ES-I3 (cell line): ENCODE measurements around the gene EXOC7.

Experiments used
- H3K36me3 ChIP-seq: 2 replicates; pipeline ENCODE4 v1.6.1; 2013; ENCODE audit warnings: mild to moderate bottlenecking, low read length, control low read depth, moderate library complexity; ENCODE audit not compliant: insufficient read depth
- H3K4me1 ChIP-seq: 2 replicates; pipeline ENCODE4 v1.6.1; 2013; ENCODE audit warnings: mild to moderate bottlenecking, control low read depth, low read length; ENCODE audit not compliant: insufficient read depth
- H3K9ac ChIP-seq: 2 replicates; pipeline ENCODE4 v1.6.1; 2013; ENCODE audit warnings: low read depth, mild to moderate bottlenecking, low read length, moderate library complexity
- H3K9me3 ChIP-seq: 2 replicates; pipeline ENCODE4 v1.6.1; 2013; ENCODE audit warnings: mild to moderate bottlenecking, low read length, moderate library complexity; ENCODE audit not compliant: control insufficient read depth, insufficient read depth

The EXOC7 gene

GRCh38 chr17:76142039-76142584 lies 38.5 kb upstream of the EXOC7 start:
- Histone ChIP-seq H3K9me3 (no peaks in the 10 kb centered on the region), H3K36me3 (no peaks in the 10 kb centered on the region), H3K9ac (peak overlapping the region; percentile 72; the same call in 1 of the 2 replicates), H3K4me1 (peaks cover 48% of the 10 kb centered on the region)

- peaks cover 52% of the 10 kb centered on the region for H3K4me1 ChIP-seq
- H3K9me3 ChIP-seq: no peaks in the 10 kb centered on the region
- peak within 1 kb of the TSS; percentile 72 for H3K9ac ChIP-seq
- H3K36me3 ChIP-seq: no peaks in the 10 kb centered on the region
Measured at GRCh38 chr17:76141212-76142038, 37.8 kb upstream of the EXOC7 start, which contains the start of gene FOXJ1. TSS of gene FOXJ1 (minus strand) at chr17:76141245. CDS start at chr17:76140395, 850 bp downstream.

- Histone ChIP-seq H3K9me3 (no peaks in the 10 kb centered on the region), H3K4me1 (peaks cover 50% of the 10 kb centered on the region), H3K9ac (peak overlapping the region; percentile 72; the same call in 1 of the 2 replicates), H3K36me3 (no peaks in the 10 kb centered on the region)
Measured at GRCh38 chr17:76140661-76141211, 37.1 kb upstream of the EXOC7 start.

- Histone ChIP-seq H3K36me3 (no peaks in the 10 kb centered on the region), H3K9me3 (no peaks in the 10 kb centered on the region), H3K4me1 (peaks cover 46% of the 10 kb centered on the region), H3K9ac (peak overlapping the region; percentile 72)
Measured at GRCh38 chr17:76139801-76140660, 36.4 kb upstream of the EXOC7 start.

GRCh38 chr17:76138896-76139752 lies 35.5 kb upstream of the EXOC7 start:
- peaks cover 40% of the 10 kb centered on the region for H3K4me1 ChIP-seq
- no peaks in the 10 kb centered on the region for H3K9me3 ChIP-seq
- H3K36me3 ChIP-seq: no peaks in the 10 kb centered on the region
- H3K9ac ChIP-seq: peak overlapping the region; percentile 72

GRCh38 chr17:76138234-76138895 lies 34.8 kb upstream of the EXOC7 start:
- Histone ChIP-seq H3K4me1 (peaks cover 34% of the 10 kb centered on the region), H3K36me3 (no peaks in the 10 kb centered on the region), H3K9me3 (no peaks in the 10 kb centered on the region), H3K9ac (peak overlapping the region; percentile 72)

- H3K4me1 ChIP-seq: peaks cover 26% of the 10 kb centered on the region
- H3K9ac ChIP-seq: peak overlapping the region; percentile 72
- H3K36me3 ChIP-seq: no peaks in the 10 kb centered on the region
- no peaks in the 10 kb centered on the region for H3K9me3 ChIP-seq
Measured at GRCh38 chr17:76137351-76138233, 34.0 kb upstream of the EXOC7 start.

GRCh38 chr17:76137001-76137350 lies 33.4 kb upstream of the EXOC7 start:
- H3K9ac ChIP-seq: no peak overlapping the region
- no peaks in the 10 kb centered on the region for H3K9me3 ChIP-seq
- H3K36me3 ChIP-seq: no peaks in the 10 kb centered on the region
- peaks cover 25% of the 10 kb centered on the region for H3K4me1 ChIP-seq

GRCh38 chr17:76136276-76137000 lies 32.9 kb upstream of the EXOC7 start:
- no peak overlapping the region for H3K9ac ChIP-seq
- H3K36me3 ChIP-seq: no peaks in the 10 kb centered on the region
- H3K4me1 ChIP-seq: peaks cover 31% of the 10 kb centered on the region
- no peaks in the 10 kb centered on the region for H3K9me3 ChIP-seq

- H3K4me1 ChIP-seq: peaks cover 36% of the 10 kb centered on the region
- peak overlapping the region; percentile 23 for H3K9ac ChIP-seq
- no peaks in the 10 kb centered on the region for H3K9me3 ChIP-seq
- H3K36me3 ChIP-seq: no peaks in the 10 kb centered on the region
Measured at GRCh38 chr17:76135810-76136188, 32.2 kb upstream of the EXOC7 start.

- no peaks in the 10 kb centered on the region for H3K36me3 ChIP-seq
- H3K9ac ChIP-seq: peak overlapping the region; percentile 23
- H3K4me1 ChIP-seq: peaks cover 42% of the 10 kb centered on the region
- no peaks in the 10 kb centered on the region for H3K9me3 ChIP-seq
Measured at GRCh38 chr17:76134911-76135809, 31.6 kb upstream of the EXOC7 start.
